Esophagus squamous epithelium (tissue), 5 donors: Measurements from ENCODE around the gene EPB41L4A. TPM values are rescaled to one million over a fixed set of nuclear protein-coding genes. Genes with fewer than 3 reads are reported as not detected.

ENCODE experiments used
- DNase-seq: peaks from one replicate; lab custom pipeline; 2025; lab: John Stamatoyannopoulos, UW
- H3K27ac ChIP-seq, 4 donors: fragments of 200-600 bp; sonication (generic); one replicate each; pipeline ENCODE4 v1.5.1; 2016 to 2019; ENCODE audit warnings: mild to moderate bottlenecking in 1 of 4
- H3K27me3 ChIP-seq, 4 donors: fragments of 200-600 bp; sonication (generic); 1 replicate in 3 of 4; 2 replicates in 1 of 4; pipeline versions ENCODE4 v1.5.1 to v1.6.0; 2017 to 2021; ENCODE audit warnings: antibody characterized with exemption in 1 of 4
- H3K36me3 ChIP-seq, 3 donors: fragments of 200-600 bp; sonication (generic); one replicate each; pipeline ENCODE4 v1.5.1; 2016 to 2019
- H3K4me1 ChIP-seq, 3 donors: fragments of 200-600 bp; sonication (generic); one replicate each; pipeline ENCODE4 v1.5.1; 2017 to 2019
- H3K4me3 ChIP-seq, 4 donors: fragments of 200-600 bp; sonication (generic); 1 replicate in 3 of 4; 2 replicates in 1 of 4; pipeline ENCODE4 v1.5.1; 2016 to 2019; ENCODE audit warnings: mild to moderate bottlenecking in 2 of 4, moderate library complexity in 1 of 4
- H3K9me3 ChIP-seq, 3 donors: fragments of 200-600 bp; sonication (generic); one replicate each; pipeline ENCODE4 v1.5.1; 2016 to 2019
- POLR2A ChIP-seq, 4 donors: fragments of 450-650 bp; IDR thresholded peaks; one replicate each; pipeline ENCODE4 v1.6.1; 2017; ENCODE audit warnings: antibody characterized with exemption in 4 of 4, mild to moderate bottlenecking in 4 of 4, moderate library complexity in 3 of 4
- WGBS, 2 donors: methylation state at CpG; one replicate each; pipeline ENCODE4 v1.1.5; 2018; 5-methylcytosine and 5-hydroxymethylcytosine counted together
- intact Hi-C: fragments of 100-400 bp; cut with DNase I; formaldehyde crosslinking; loops from one replicate; pipeline ENCODE4 v1.15.0; 2022
- total RNA-seq, 4 donors: library from RNA; depleted of rRNA; stranded (reverse); fragments of >200 nt; gene quantifications; one replicate each; pipeline ENCODE4 v1.1.0, GENCODE V29; 2016
- TF ChIP-seq, protein P1 (sequence below), 6 experiments: fragments of 450-650 bp in 4 of 6; fragments of 200-600 bp in 2 of 6; sonication (generic) in 2 of 6; IDR thresholded peaks; one replicate each; pipeline ENCODE4 v1.5.1; 2016 to 2019; ENCODE audit warnings: antibody characterized with exemption in 6 of 6, mild to moderate bottlenecking in 4 of 6, moderate library complexity in 4 of 6
- donor health status: DM: yes; HTN: yes; CAD: no.

The EPB41L4A gene
- total RNA-seq, 4 donors from 2014 or later = 18.9 to 25.9 (median 20.7) TPM

DNA sequence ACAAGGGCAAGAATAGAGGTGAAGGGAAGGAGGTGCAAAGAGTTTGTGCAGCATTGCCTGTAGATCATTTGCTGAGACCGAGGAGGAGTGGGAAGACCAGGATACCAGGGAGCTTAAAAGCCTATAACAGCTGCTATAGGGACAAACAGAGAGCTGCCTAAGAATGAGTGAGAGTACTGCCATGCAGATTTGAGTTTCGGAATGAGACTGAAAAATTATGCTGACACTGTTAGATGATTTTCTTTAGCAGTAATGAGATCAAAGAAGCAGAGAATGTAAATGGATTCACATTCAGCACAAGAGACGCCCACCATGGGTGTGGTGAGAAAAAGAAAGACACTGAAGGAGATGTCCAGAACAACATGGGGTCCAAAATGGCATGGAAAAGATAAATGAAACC, 69.7 kb downstream of the EPB41L4A start:
- WGBS, 2 donors = 82 to 90% methylated on average over 3 of the region's 3 CpGs
- no peak for TF ChIP-seq POLR2A (IDR thresholded peaks at IDR 0.05)
- TF ChIP-seq, protein P1, sequence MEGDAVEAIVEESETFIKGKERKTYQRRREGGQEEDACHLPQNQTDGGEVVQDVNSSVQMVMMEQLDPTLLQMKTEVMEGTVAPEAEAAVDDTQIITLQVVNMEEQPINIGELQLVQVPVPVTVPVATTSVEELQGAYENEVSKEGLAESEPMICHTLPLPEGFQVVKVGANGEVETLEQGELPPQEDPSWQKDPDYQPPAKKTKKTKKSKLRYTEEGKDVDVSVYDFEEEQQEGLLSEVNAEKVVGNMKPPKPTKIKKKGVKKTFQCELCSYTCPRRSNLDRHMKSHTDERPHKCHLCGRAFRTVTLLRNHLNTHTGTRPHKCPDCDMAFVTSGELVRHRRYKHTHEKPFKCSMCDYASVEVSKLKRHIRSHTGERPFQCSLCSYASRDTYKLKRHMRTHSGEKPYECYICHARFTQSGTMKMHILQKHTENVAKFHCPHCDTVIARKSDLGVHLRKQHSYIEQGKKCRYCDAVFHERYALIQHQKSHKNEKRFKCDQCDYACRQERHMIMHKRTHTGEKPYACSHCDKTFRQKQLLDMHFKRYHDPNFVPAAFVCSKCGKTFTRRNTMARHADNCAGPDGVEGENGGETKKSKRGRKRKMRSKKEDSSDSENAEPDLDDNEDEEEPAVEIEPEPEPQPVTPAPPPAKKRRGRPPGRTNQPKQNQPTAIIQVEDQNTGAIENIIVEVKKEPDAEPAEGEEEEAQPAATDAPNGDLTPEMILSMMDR (IDR thresholded peaks at IDR 0.05) = no peak
- no peaks in the 10 kb centered on the region for H3K9me3 ChIP-seq
- no peak overlapping the region for H3K27ac ChIP-seq
- no peak for DNase-seq
- H3K36me3 ChIP-seq = peaks cover 0 to 11% (median 0%) of the 10 kb centered on the region in 3 donors
- H3K4me3 ChIP-seq = no peak overlapping the region
- no peaks in the 10 kb centered on the region for H3K27me3 ChIP-seq
- H3K4me1 ChIP-seq = peaks cover 0 to 11% (median 0%) of the 10 kb centered on the region in 3 donors
- intact Hi-C loops = no loop called here

DNA sequence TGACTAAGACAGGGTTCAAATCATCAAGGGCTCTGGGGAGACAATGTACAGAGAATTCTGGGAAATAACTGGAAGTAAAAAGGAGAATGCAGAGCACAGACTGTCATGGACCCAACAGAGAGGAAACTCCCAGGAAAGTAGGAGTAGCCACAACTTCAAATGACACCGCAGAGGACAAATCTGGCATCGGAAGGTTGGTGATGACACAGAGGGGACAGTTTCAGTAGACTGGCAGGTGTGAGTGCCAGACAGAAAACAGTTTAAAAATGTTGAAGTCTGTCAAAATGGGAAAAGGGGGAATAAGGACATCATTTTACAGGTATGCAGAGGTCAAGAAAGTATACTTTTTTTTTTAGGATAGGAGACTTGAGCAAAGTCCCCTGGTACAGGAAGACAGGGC, 70.2 kb downstream of the EPB41L4A start:
- no peak for DNase-seq
- Histone ChIP-seq H3K4me3 (no peak overlapping the region), H3K9me3 (no peaks in the 10 kb centered on the region), H3K4me1 (peaks cover 0 to 11% (median 0%) of the 10 kb centered on the region in 3 donors), H3K36me3 (peaks cover 0 to 11% (median 0%) of the 10 kb centered on the region in 3 donors), H3K27ac (no peak overlapping the region), H3K27me3 (no peaks in the 10 kb centered on the region)
- 89 to 94% methylated on average over 2 of the region's 2 CpGs for WGBS, 2 donors
- TF ChIP-seq, protein P1 (IDR thresholded peaks at IDR 0.05) = no peak
- no peak for TF ChIP-seq POLR2A (IDR thresholded peaks at IDR 0.05)
- intact Hi-C loops = no loop called here

DNA sequence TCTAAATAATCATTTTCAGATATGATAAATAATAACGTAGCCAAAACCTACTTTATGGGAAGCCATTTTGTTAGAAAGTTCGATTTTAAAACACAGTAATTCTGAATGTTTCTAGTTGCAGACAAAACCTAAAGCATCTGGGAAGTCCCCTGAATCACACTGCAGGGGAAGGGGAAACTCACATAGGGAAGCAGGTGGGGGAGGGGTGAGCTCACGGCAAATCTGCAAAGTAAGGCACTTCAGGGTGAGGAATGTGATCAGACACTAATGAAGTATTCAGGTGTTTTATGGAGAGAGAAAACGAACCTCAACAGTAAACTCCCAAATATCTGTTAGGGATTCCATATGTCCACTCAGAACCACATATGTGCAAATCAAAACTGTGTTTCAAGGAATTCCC, 70.7 kb downstream of the EPB41L4A start:
- H3K36me3 ChIP-seq = peaks cover 0 to 8% (median 0%) of the 10 kb centered on the region in 3 donors
- WGBS, 2 donors = 61 to 78% methylated on average over 4 of the region's 4 CpGs
- no peak overlapping the region for H3K27ac ChIP-seq
- intact Hi-C loops = no loop called here
- no peaks in the 10 kb centered on the region for H3K27me3 ChIP-seq
- H3K4me1 ChIP-seq = peaks cover 0 to 11% (median 0%) of the 10 kb centered on the region in 3 donors
- no peaks in the 10 kb centered on the region for H3K9me3 ChIP-seq
- H3K4me3 ChIP-seq = no peak overlapping the region
- TF ChIP-seq, protein P1 (IDR thresholded peaks at IDR 0.05) = no peak
- no peak for TF ChIP-seq POLR2A (IDR thresholded peaks at IDR 0.05)
- no peak for DNase-seq

DNA sequence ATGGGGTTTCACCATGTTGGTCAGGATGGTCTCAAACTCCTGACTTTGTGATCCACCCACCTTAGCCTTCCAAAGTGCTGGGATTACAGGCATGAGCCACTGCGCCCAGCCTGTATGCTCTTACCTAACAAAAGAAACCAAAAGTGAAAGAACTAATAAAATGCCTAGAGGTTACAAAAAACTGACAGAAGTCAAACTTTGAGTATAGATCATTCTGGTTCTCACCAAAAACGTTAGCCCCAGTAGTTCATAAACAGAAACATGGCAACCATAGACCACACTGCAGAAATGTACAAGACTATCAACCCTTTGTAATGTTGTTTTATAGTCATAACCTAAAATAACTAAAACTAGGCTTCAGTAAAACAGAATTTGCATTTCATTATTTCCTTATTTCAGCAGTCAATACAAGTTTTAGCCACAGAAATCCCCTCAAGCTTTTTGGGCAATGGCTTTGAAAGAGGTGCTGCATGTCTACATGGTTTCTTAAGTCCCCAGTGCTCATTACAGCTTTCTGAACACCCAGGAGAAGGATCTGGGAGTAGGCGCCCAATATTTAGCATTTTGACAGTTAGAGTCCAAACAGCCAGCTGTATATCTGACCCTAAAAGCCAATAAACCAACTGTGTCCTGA, 72.5 kb downstream of the EPB41L4A start:
- intact Hi-C loops = no loop called here

DNA sequence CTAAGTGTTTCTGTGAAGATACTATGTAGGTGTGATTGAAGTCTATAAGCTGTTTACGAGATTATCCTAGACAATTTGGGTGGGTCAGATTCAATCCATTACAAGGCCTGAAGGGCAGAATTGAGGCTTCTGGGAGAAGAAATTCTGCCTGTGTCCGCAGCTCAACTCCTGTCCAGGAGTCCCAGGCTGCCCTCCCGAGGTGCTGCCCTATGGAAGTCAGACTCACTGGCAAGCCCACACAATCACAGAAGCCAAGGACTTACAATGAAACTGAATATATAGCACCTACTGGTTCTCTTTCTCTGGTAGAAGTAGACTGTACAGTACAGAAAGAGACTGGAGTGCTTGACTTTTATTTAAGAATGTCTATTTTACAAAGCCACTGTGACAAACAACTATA, 74.5 kb downstream of the EPB41L4A start:
- Histone ChIP-seq H3K27me3 (no peaks in the 10 kb centered on the region), H3K36me3 (no peaks in the 10 kb centered on the region), H3K4me1 (peaks cover 0 to 5% (median 0%) of the 10 kb centered on the region in 3 donors), H3K9me3 (no peaks in the 10 kb centered on the region), H3K27ac (no peak overlapping the region), H3K4me3 (no peak overlapping the region)
- intact Hi-C loops = no loop called here
- WGBS, 2 donors = 80 to 86% methylated on average over 1 to 3 of the region's 3 CpGs
- no peak for TF ChIP-seq POLR2A (IDR thresholded peaks at IDR 0.05)
- TF ChIP-seq, protein P1 (IDR thresholded peaks at IDR 0.05) = no peak
- DNase-seq = no peak

More for the DNA sequence above, 72.5 kb downstream of the EPB41L4A start:
- no peaks in the 10 kb centered on the region for H3K36me3 ChIP-seq
- H3K27ac ChIP-seq = no peak overlapping the region
- WGBS, 2 donors = 25 to 34% methylated on average over 3 of the region's 3 CpGs
- no peaks in the 10 kb centered on the region for H3K27me3 ChIP-seq
- H3K4me3 ChIP-seq = no peak overlapping the region
- peaks cover 0 to 8% (median 0%) of the 10 kb centered on the region in 3 donors for H3K4me1 ChIP-seq
- no peaks in the 10 kb centered on the region for H3K9me3 ChIP-seq
- TF ChIP-seq, protein P1 (IDR thresholded peaks at IDR 0.05) = no peak
- TF ChIP-seq POLR2A (IDR thresholded peaks at IDR 0.05) = no peak
- no peak for DNase-seq
